HS-5 (cell line): Measurements from ENCODE around the gene ENPP1.
A peak's percentile ranks its signal among the peaks of the same experiment; 100 is the strongest.
"Not testable (repeated sequence)": the region's sequence is repeated elsewhere in the genome, so short reads cannot be mapped to it uniquely, and the experiment has no call there.

Source experiments
- DNase-seq: peaks from one replicate; pipeline ENCODE4 v3.0.0-alpha.2; 2012; ENCODE audit warnings: low read depth

ENPP1 gene

GRCh38 chr6:131831392-131831791, 23.6 kb downstream of the ENPP1 start:
- DNase-seq: no peak

GRCh38 chr6:131831886-131832285, 24.1 kb downstream of the ENPP1 start:
- DNase-seq: no peak

- DNase-seq: no peak
Observed at GRCh38 chr6:131832363-131832762, 24.5 kb downstream of the ENPP1 start.

- no peak for DNase-seq
Observed at GRCh38 chr6:131838051-131838450, 30.2 kb downstream of the ENPP1 start.

- DNase-seq: no peak
Observed at GRCh38 chr6:131839388-131839787, 31.6 kb downstream of the ENPP1 start.

GRCh38 chr6:131840441-131840840, 32.6 kb downstream of the ENPP1 start:
- DNase-seq: no peak

GRCh38 chr6:131840936-131841583, 33.2 kb downstream of the ENPP1 start:
- no peak for DNase-seq

- no peak for DNase-seq
Observed at GRCh38 chr6:131843768-131844167, 35.9 kb downstream of the ENPP1 start.

GRCh38 chr6:131844243-131844841, 36.5 kb downstream of the ENPP1 start:
- DNase-seq: no peak

GRCh38 chr6:131846023-131846663, 38.3 kb downstream of the ENPP1 start:
- no peak for DNase-seq

GRCh38 chr6:131846905-131847304, 39.1 kb downstream of the ENPP1 start:
- no peak for DNase-seq

- no peak for DNase-seq
Observed at GRCh38 chr6:131849799-131850198, 42.0 kb downstream of the ENPP1 start.

- DNase-seq: no peak
Observed at GRCh38 chr6:131851049-131851769, 43.4 kb downstream of the ENPP1 start.

GRCh38 chr6:131852200-131852599, 44.4 kb downstream of the ENPP1 start:
- no peak for DNase-seq

GRCh38 chr6:131854803-131855202, 47.0 kb downstream of the ENPP1 start:
- DNase-seq: no peak

- DNase-seq: peak; percentile 49
Observed at GRCh38 chr6:131858765-131859415, 51.1 kb downstream of the ENPP1 start.

GRCh38 chr6:131859658-131860057, 51.8 kb downstream of the ENPP1 start:
- not testable (repeated sequence) for DNase-seq

GRCh38 chr6:131861381-131861780, 53.6 kb downstream of the ENPP1 start:
- peak; percentile 28 for DNase-seq

- DNase-seq: no peak
Observed at GRCh38 chr6:131862476-131862875, 54.7 kb downstream of the ENPP1 start.

GRCh38 chr6:131867744-131868143, 59.9 kb downstream of the ENPP1 start:
- DNase-seq: no peak

- DNase-seq: no peak
Observed at GRCh38 chr6:131868836-131869235, 61.0 kb downstream of the ENPP1 start.

- no peak for DNase-seq
Observed at GRCh38 chr6:131875647-131876046, 67.8 kb downstream of the ENPP1 start.
